Endothelial cell of umbilical vein (primary cell): ENCODE data around the gene CCNJL.

ENCODE experiments used
- CTCF ChIP-seq, 2 donors: IDR thresholded peaks; 1 replicate in 1 of 2; 2 replicates in 1 of 2; pipeline ENCODE4 v1.5.1; 2011; ENCODE audit warnings: low read length in 2 of 2, mild to moderate bottlenecking in 2 of 2, moderate library complexity in 2 of 2, control low read depth in 1 of 2, inconsistent platforms in 1 of 2, low read depth in 1 of 2; ENCODE audit not compliant: insufficient read depth in 1 of 2; ENCODE audit errors: extremely low read depth in 1 of 2
- EZH2 ChIP-seq: IDR thresholded peaks from 2 replicates; pipeline ENCODE4 v1.6.1; 2012; ENCODE audit warnings: borderline replicate concordance, low read depth, mild to moderate bottlenecking, moderate library complexity, low read length, inconsistent platforms; ENCODE audit not compliant: severe bottlenecking
- FOS ChIP-seq: IDR thresholded peaks from 2 replicates; pipeline ENCODE4 v1.6.1; 2011; ENCODE audit warnings: mild to moderate bottlenecking, low read length, moderate library complexity, borderline replicate concordance; ENCODE audit not compliant: insufficient read depth
- JUN ChIP-seq: IDR thresholded peaks from 2 replicates; pipeline ENCODE4 v1.6.1; 2011; ENCODE audit warnings: borderline replicate concordance, low read depth; ENCODE audit not compliant: insufficient read length, insufficient read depth
- MAX ChIP-seq: IDR thresholded peaks from 2 replicates; pipeline ENCODE4 v1.6.1; 2011; ENCODE audit not compliant: insufficient read depth, insufficient read length
- MYC ChIP-seq: IDR thresholded peaks from one replicate; pipeline ENCODE4 v1.6.1; 2011; ENCODE audit warnings: mild to moderate bottlenecking, low read depth, low read length
- POLR2A ChIP-seq: IDR thresholded peaks from 2 replicates; pipeline ENCODE4 v1.6.1; 2012; ENCODE audit warnings: low read depth, mild to moderate bottlenecking, control low read depth, low read length
- POLR2AphosphoS5 ChIP-seq: IDR thresholded peaks from 2 replicates; pipeline ENCODE4 v1.6.1; 2012; ENCODE audit warnings: low read depth, mild to moderate bottlenecking, control low read depth, low read length, moderate library complexity; ENCODE audit not compliant: insufficient read depth

- TF ChIP-seq MAX (no peak), CTCF (IDR thresholded peaks at IDR 0.05; ENCODE audit: extremely low read depth in 1 of 2, insufficient read depth in 1 of 2, low read depth in 1 of 2, low read length in 2 of 2) (no peak), EZH2 (no peak), POLR2A (no peak), POLR2AphosphoS5 (no peak), MYC (no peak), JUN (no peak), FOS (no peak)
These were observed 14.2 kb downstream of the CCNJL start for GRCh38 chr5:160298189-160298588.
